ENCODE measurements around the gene TAGLN3. TPM values are rescaled to one million over a fixed set of nuclear protein-coding genes. Genes with fewer than 3 reads are reported as not detected.

TAGLN3 gene
- total RNA-seq: 0.34 TPM in 1 of 2 replicates, not detected in the other

GRCh38 chr3:111998636-111999483 lies at the start of gene TAGLN3:
Gene TAGLN3 (plus strand): TSS chr3:111998922. CDS start chr3:111999423, 501 bp downstream.

GRCh38 chr3:111978583-111979433 lies 19.9 kb upstream of the TAGLN3 start, which contains the start of gene ABHD10:
Gene ABHD10 (plus strand): TSS chr3:111979026. CDS start chr3:111979062, 36 bp downstream.

GRCh38 chr3:112034436-112034835 lies 35.7 kb downstream of the TAGLN3 start, which contains the start of gene TMPRSS7:
Gene TMPRSS7 (plus strand): TSS chr3:112034736. CDS start chr3:112034846, 110 bp downstream.

Other genes starting within 250 kb of the TAGLN3 start
- 49.6 and 51.0 TPM in 2 replicates for gene PHLDB2, start 139.7 kb upstream of the TAGLN3 start, total RNA-seq
- 14.1 and 16.0 TPM in 2 replicates for gene ABHD10, start 19.9 kb upstream of the TAGLN3 start, total RNA-seq
- not detected in 2 replicates for gene TMPRSS7, start 35.8 kb downstream of the TAGLN3 start, total RNA-seq
- 1.3 and 2.9 TPM in 2 replicates for gene C3orf52, start 87.5 kb downstream of the TAGLN3 start, total RNA-seq
- gene GCSAM, start 134.3 kb downstream of the TAGLN3 start, total RNA-seq: not detected in 2 replicates

Data from pericardium fibroblast (primary cell).